ENCODE data around the gene UBE2D2. TPM values are rescaled to one million over a fixed set of nuclear protein-coding genes. Genes with fewer than 3 reads are reported as not detected.
A peak's percentile ranks its signal among the peaks of the same experiment; 100 is the strongest.

Gene UBE2D2
- total RNA-seq, 1 donor from 2014 or later = 166 TPM

DNA sequence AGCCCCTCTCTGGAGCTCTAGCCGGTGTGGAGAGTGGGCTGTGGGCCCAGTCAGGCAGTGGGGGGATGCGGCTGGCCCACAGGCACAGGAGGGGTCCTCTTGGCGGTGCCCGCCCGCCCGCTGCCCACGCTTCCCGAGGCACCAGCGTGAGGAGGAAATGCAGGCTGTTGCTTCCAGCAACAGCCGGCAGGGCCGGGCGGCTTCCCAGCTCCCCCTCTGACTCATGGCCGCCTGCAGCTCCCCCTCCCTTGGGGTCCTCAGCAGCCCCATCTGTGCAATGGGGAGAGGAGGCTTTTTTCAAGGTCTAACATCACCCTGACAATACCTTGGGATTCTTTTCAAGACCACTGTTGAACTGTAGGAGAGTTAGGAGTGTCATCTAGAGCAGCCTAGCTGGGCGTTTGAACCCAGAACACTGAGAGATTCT, 97.4 kb downstream of the UBE2D2 start:
- no peak overlapping the region for H3K27ac Mint-ChIP-seq (ENCODE audit: unreplicated experiment)
- peaks cover 66% of the 10 kb centered on the region for H3K4me1 Mint-ChIP-seq
- TF ChIP-seq, protein P1, sequence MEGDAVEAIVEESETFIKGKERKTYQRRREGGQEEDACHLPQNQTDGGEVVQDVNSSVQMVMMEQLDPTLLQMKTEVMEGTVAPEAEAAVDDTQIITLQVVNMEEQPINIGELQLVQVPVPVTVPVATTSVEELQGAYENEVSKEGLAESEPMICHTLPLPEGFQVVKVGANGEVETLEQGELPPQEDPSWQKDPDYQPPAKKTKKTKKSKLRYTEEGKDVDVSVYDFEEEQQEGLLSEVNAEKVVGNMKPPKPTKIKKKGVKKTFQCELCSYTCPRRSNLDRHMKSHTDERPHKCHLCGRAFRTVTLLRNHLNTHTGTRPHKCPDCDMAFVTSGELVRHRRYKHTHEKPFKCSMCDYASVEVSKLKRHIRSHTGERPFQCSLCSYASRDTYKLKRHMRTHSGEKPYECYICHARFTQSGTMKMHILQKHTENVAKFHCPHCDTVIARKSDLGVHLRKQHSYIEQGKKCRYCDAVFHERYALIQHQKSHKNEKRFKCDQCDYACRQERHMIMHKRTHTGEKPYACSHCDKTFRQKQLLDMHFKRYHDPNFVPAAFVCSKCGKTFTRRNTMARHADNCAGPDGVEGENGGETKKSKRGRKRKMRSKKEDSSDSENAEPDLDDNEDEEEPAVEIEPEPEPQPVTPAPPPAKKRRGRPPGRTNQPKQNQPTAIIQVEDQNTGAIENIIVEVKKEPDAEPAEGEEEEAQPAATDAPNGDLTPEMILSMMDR (conservative IDR thresholded peaks at IDR 0.05) = no peak
- no peaks in the 10 kb centered on the region for H3K27me3 Mint-ChIP-seq (ENCODE audit: low read depth)
- DNase-seq (ENCODE audit: low read depth, low spot score) = no peak
- H3K9me3 Mint-ChIP-seq = no peaks in the 10 kb centered on the region
- H3K4me3 Mint-ChIP-seq = no peak overlapping the region
- H3K36me3 Mint-ChIP-seq (ENCODE audit: low read depth) = no peaks in the 10 kb centered on the region

- Mint-ChIP-seq H3K4me1 (peaks cover 61% of the 10 kb centered on the region), H3K36me3 (ENCODE audit: low read depth) (no peaks in the 10 kb centered on the region), H3K27ac (ENCODE audit: unreplicated experiment) (peak overlapping the region; percentile 36), H3K27me3 (ENCODE audit: low read depth) (no peaks in the 10 kb centered on the region), H3K9me3 (no peaks in the 10 kb centered on the region), H3K4me3 (no peak overlapping the region)
- TF ChIP-seq, protein P1 (conservative IDR thresholded peaks at IDR 0.05) = no peak
- DNase-seq (ENCODE audit: low read depth, low spot score) = no peak
Measured at GRCh38 chr5:139658928-139659667, 98.0 kb downstream of the UBE2D2 start.

GRCh38 chr5:139659695-139660101, 98.6 kb downstream of the UBE2D2 start:
- H3K27me3 Mint-ChIP-seq (ENCODE audit: low read depth) = no peaks in the 10 kb centered on the region
- no peak for DNase-seq (ENCODE audit: low read depth, low spot score)
- TF ChIP-seq, protein P1 (conservative IDR thresholded peaks at IDR 0.05) = no peak
- H3K4me1 Mint-ChIP-seq = peaks cover 55% of the 10 kb centered on the region
- no peaks in the 10 kb centered on the region for H3K9me3 Mint-ChIP-seq
- no peak overlapping the region for H3K4me3 Mint-ChIP-seq
- no peaks in the 10 kb centered on the region for H3K36me3 Mint-ChIP-seq (ENCODE audit: low read depth)
- H3K27ac Mint-ChIP-seq (ENCODE audit: unreplicated experiment) = no peak overlapping the region

- Mint-ChIP-seq H3K4me3 (peak overlapping the region; percentile 27), H3K27ac (ENCODE audit: unreplicated experiment) (no peak overlapping the region), H3K36me3 (ENCODE audit: low read depth) (no peaks in the 10 kb centered on the region), H3K27me3 (ENCODE audit: low read depth) (no peaks in the 10 kb centered on the region), H3K9me3 (no peaks in the 10 kb centered on the region), H3K4me1 (peaks cover 49% of the 10 kb centered on the region)
- TF ChIP-seq, protein P1 (conservative IDR thresholded peaks at IDR 0.05) = no peak
- DNase-seq (ENCODE audit: low read depth, low spot score) = no peak
Measured at GRCh38 chr5:139660105-139660922, 99.2 kb downstream of the UBE2D2 start.

DNA sequence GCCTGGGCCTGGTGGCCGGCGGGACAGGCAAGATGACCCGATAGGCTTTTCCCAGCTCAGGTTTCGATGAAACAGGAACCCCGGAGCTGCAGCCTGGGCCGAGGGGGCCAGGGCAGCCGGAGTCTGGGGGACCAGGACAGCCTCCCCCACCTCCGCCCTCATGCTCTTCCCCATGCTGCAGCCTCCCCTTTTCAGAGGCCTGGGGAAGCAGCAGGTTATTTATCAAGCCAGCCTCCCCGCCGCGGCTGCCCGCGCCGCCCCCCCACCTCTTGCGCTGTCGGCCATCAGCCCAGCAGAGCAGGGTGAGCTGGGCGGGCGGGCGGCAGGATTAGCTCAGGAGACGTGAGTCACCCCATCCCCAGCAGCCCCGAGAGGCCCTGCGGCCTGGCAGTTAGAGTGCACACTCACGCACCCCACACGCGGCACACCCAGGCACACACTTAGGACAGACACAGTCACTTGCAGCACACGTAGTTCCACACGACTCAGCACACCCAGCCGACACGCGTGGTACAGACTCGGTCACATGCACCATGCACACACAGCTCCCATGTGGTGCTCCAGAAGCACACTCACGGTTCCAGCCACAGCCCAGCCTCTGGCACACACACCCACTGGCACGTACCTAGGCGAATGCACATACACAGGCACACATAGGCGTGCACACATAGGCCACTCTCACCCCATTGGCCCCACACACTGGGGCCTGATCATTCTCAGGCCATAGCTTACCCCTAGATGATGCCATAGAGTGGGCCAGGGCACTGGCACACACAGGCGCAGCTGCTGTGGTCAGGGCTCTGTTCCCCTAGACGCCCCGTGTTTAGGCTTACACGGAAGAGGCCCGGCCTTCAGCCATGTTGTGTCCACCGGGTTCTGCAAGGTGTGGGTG, 100.0 kb downstream of the UBE2D2 start:
- H3K9me3 Mint-ChIP-seq = no peaks in the 10 kb centered on the region
- TF ChIP-seq, protein P1 (conservative IDR thresholded peaks at IDR 0.05) = no peak
- H3K27ac Mint-ChIP-seq (ENCODE audit: unreplicated experiment) = no peak overlapping the region
- no peak for DNase-seq (ENCODE audit: low read depth, low spot score)
- peak overlapping the region; percentile 31 for H3K4me3 Mint-ChIP-seq
- no peaks in the 10 kb centered on the region for H3K36me3 Mint-ChIP-seq (ENCODE audit: low read depth)
- peaks cover 42% of the 10 kb centered on the region for H3K4me1 Mint-ChIP-seq
- H3K27me3 Mint-ChIP-seq (ENCODE audit: low read depth) = no peaks in the 10 kb centered on the region

Measured in neural crest cell (in vitro differentiated cells).